ENCODE measurements around the gene NFYC.

The NFYC gene

DNA sequence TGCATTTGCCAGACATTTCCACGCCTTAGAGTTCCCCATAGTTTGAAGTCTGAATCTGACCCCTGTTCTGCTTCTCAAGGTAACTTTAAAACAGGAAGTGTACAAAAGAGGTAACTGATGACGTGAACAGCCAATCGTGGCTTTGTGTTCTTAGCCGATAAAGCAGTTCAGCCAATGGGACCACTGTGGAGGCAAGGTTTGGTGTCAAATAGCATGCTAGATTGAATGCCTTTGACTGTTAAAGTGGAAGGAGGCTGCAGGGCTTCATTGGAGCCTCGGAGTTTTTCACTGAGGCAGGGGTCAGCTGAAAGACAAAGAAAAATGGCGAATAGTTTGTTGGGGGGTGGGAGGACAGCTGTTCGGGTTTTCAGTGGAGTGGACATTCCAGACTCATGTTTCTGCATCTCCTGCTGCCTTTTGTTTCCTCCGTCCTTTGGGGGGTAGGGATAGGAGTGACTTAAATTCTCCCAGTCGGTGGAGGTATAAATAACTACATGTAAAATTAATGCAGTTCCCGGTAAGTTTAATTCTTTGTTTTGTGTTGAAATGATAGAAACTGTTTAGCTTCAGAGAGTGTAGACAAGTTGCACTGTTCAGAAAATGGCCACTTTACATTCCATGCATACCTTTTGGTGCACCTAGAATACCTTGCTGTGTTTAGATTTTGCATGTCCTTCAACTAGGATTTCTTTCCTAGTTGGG, 17.7 kb downstream of the NFYC start:
- DNase-seq (ENCODE audit: extremely low read depth, low read depth), result peak; percentile 74
- TF ChIP-seq, protein P1, sequence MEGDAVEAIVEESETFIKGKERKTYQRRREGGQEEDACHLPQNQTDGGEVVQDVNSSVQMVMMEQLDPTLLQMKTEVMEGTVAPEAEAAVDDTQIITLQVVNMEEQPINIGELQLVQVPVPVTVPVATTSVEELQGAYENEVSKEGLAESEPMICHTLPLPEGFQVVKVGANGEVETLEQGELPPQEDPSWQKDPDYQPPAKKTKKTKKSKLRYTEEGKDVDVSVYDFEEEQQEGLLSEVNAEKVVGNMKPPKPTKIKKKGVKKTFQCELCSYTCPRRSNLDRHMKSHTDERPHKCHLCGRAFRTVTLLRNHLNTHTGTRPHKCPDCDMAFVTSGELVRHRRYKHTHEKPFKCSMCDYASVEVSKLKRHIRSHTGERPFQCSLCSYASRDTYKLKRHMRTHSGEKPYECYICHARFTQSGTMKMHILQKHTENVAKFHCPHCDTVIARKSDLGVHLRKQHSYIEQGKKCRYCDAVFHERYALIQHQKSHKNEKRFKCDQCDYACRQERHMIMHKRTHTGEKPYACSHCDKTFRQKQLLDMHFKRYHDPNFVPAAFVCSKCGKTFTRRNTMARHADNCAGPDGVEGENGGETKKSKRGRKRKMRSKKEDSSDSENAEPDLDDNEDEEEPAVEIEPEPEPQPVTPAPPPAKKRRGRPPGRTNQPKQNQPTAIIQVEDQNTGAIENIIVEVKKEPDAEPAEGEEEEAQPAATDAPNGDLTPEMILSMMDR (IDR thresholded peaks at IDR 0.05; ENCODE audit: low read depth, low read length), result no peak

DNA sequence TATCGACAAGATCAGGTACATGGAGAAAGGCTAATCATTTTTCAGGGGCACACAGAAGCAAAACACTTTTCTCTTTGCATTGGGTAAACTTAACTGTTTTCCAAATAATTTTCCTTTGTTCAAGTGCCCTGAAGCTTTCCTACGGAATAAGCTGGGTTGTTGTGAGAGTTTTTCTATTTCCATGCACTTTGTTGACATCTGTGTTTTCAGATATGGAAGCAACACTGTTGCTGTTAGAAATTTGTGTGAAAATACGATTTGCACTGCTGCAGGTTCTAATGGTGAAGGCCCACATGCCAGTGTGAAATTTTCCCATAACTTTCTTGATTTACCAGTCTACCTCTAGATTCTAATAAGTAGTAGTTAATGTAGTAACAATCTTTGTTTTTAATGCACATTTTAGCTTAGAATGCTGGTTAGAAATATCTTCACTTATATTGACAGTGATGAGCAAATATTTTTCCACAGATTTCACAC, 18.3 kb downstream of the NFYC start:
- DNase-seq (ENCODE audit: extremely low read depth, low read depth), result no peak
- TF ChIP-seq, protein P1 (IDR thresholded peaks at IDR 0.05; ENCODE audit: low read depth, low read length), result no peak

DNA sequence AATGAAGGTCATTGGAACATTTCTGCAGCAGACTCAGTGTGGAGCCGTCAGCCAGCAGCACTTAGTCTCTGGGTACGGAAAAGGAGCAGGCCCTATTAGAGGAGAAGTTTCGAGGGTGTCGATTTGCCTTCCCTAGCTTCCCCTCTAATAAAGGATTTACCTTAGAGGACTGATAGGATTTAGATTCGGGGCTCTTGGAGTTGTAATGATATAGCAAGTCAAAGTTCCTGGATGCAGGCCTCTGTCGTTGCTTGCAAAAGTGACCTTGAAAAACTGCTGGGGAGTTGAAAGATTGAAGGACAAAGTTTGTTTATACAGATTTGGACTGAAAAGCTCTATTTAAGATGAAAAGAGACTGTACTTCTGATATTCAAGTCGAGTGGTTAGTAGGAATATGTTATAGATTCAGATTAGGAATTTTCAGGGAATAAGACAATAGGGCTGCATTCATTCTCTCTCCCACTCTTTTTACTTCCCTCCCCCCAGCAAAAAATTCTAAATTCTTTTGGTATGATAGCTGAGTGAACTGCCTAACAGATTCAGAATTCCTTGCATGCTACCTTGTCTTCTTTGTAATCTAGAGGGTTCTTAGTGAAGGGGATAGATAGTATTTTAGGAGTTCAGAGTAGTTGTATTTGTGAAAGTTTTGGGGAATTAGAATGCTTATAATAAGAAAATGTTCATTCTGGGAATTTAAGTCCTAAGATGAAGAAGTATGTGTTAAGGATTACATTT, 19.2 kb downstream of the NFYC start:
- DNase-seq (ENCODE audit: extremely low read depth, low read depth), result no peak
- TF ChIP-seq, protein P1 (IDR thresholded peaks at IDR 0.05; ENCODE audit: low read depth, low read length), result no peak

DNA sequence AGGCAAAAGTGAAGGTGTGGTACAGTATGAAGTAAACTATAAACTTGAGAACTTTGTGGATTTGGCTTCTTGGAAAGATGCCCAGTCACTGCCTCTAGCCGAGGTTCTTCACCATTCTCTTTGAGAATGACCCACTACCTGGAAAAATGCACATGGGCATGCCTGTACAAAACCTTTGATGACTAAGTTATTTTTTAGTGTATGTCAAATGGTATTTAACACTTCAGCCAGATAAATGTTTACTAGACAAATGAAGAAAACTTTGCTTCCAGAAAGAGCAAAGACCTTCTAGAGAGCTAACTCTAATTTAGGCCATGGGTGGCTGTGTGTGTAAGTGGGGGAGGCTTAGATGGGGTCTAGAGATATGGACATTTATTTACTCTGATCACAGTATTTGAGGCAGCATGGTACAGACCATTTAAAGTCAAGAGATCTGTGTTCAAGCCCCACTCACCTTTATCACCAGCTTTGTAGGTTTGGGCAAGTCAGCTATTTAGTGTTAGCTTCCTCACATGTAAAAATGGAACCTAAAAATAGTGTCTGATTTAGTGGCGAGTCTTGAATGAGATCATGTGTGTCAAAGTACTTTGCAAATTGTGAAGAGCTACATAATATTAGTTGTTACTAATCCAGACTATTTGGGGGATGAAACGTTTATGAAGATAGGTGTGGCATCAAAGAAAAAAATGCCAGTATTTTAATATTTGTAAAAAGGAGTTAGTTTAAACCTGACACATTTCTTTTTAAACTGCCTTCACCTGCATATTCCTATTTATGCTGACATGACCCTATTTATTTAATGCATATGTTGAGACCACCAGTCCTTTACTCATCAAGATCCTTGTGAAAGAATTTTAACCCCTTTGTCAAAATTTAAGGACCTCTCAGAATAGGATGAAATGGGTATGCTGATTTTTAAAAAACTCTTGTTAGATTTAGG, 20.2 kb downstream of the NFYC start:
- no peak for DNase-seq (ENCODE audit: extremely low read depth, low read depth)
- TF ChIP-seq, protein P1 (IDR thresholded peaks at IDR 0.05; ENCODE audit: low read depth, low read length), result no peak

DNA sequence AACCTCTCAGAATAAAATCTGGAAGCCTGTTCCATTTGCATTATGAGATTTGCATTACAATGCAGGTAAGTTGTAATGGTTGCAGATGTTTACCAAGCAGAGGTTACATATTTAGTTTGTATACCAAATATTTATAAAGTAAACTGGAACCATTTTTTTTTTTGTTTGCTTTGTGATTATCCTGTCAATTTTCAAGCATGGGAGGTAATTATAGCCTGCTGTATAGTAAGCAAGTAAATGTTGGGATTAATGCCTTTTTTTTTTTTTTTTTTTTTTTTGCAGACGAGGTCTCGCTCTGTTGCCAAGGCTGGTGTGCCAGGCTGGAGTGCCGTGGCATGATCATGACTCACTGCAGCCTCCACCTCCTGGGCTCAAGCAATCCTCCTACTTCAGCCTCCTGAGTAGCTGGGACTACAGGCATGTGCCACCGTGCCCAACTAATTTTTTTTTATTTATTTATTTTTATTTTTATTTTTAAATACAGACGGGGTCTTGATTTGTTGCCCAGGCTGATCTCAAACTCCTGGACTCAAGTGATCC, 21.0 kb downstream of the NFYC start:
- DNase-seq (ENCODE audit: extremely low read depth, low read depth), result no peak
- TF ChIP-seq, protein P1 (IDR thresholded peaks at IDR 0.05; ENCODE audit: low read depth, low read length), result no peak

DNA sequence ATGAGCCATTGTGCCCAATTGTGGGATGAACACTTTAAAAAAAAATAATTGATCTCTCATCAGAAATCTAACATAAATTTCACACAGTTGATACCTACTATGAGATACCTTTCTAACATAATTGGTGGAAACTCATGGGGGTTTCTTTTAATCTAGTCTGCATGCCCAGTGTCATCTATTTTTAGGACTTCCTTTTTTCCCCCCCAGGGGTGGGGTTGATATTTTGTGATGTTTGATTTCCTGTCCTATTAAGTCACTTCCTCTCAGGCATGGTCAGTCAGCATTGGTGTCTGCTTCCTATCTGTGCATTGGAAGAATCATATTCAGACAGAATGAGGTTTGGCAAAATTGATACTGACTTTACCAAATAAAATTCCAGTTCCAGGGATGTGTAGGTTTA, 21.5 kb downstream of the NFYC start:
- TF ChIP-seq, protein P1 (IDR thresholded peaks at IDR 0.05; ENCODE audit: low read depth, low read length), result no peak
- DNase-seq (ENCODE audit: extremely low read depth, low read depth), result no peak
